Fibroblast of villous mesenchyme (primary cell): Measurements from ENCODE around the gene USP32. TPM values are rescaled to one million over a fixed set of nuclear protein-coding genes. Genes with fewer than 3 reads are reported as not detected.

ENCODE experiments used
- DNase-seq: peaks from one replicate; pipeline ENCODE4 v3.0.0-alpha.2; 2010; ENCODE audit warnings: low read depth
- H3K4me3 ChIP-seq: 2 replicates; pipeline ENCODE4 v1.5.1; 2011; ENCODE audit warnings: low read depth, mild to moderate bottlenecking, low read length
- total RNA-seq: library from RNA; depleted of rRNA; stranded (reverse); fragments of >200 nt; gene quantifications from 2 replicates; pipeline ENCODE4 v1.2.3, GENCODE V29; 2012
- TF ChIP-seq, protein P1 (sequence below): IDR thresholded peaks from 2 replicates; pipeline ENCODE4 v1.5.1; 2012; ENCODE audit warnings: low read depth, mild to moderate bottlenecking, low read length; ENCODE audit not compliant: insufficient read depth

The USP32 gene
- total RNA-seq, 1 donor, result 95.4 TPM

DNA sequence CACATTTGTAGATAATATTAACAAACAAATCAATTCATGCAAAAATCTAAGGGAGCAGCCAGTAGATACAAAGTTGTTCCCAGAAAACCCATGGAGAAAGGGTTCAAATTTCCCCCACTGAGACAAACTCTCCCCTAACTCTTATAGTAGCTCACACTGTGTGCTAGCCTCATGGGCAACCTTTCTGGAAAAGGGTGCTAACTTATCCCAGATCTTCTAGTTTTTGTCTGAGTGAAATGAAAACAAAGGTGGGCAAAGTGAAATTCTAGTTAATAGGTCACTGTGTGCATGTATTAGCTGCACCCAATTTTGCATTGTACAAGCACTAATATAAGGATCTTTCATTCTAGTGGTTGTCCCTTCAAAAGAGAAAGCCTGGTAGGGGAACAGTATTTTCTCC is 9.9 kb upstream of the USP32 start:
- DNase-seq, result no peak
- TF ChIP-seq, protein P1, sequence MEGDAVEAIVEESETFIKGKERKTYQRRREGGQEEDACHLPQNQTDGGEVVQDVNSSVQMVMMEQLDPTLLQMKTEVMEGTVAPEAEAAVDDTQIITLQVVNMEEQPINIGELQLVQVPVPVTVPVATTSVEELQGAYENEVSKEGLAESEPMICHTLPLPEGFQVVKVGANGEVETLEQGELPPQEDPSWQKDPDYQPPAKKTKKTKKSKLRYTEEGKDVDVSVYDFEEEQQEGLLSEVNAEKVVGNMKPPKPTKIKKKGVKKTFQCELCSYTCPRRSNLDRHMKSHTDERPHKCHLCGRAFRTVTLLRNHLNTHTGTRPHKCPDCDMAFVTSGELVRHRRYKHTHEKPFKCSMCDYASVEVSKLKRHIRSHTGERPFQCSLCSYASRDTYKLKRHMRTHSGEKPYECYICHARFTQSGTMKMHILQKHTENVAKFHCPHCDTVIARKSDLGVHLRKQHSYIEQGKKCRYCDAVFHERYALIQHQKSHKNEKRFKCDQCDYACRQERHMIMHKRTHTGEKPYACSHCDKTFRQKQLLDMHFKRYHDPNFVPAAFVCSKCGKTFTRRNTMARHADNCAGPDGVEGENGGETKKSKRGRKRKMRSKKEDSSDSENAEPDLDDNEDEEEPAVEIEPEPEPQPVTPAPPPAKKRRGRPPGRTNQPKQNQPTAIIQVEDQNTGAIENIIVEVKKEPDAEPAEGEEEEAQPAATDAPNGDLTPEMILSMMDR, result no peak
- no peak overlapping the region for H3K4me3 ChIP-seq

- TF ChIP-seq, protein P1, result no peak
- DNase-seq, result no peak
- H3K4me3 ChIP-seq, result no peak overlapping the region
These were observed 6.5 kb upstream of the USP32 start for GRCh38 chr17:60398227-60398959.

- TF ChIP-seq, protein P1, result no peak
- no peak for DNase-seq
- no peak overlapping the region for H3K4me3 ChIP-seq
These were observed 4.5 kb upstream of the USP32 start for GRCh38 chr17:60396412-60396811.

GRCh38 chr17:60395508-60396065 is 3.7 kb upstream of the USP32 start:
- no peak for DNase-seq
- TF ChIP-seq, protein P1, result no peak
- no peak overlapping the region for H3K4me3 ChIP-seq

GRCh38 chr17:60393840-60394723 is 2.1 kb upstream of the USP32 start:
- DNase-seq, result no peak
- TF ChIP-seq, protein P1, result no peak
- no peak overlapping the region for H3K4me3 ChIP-seq

DNA sequence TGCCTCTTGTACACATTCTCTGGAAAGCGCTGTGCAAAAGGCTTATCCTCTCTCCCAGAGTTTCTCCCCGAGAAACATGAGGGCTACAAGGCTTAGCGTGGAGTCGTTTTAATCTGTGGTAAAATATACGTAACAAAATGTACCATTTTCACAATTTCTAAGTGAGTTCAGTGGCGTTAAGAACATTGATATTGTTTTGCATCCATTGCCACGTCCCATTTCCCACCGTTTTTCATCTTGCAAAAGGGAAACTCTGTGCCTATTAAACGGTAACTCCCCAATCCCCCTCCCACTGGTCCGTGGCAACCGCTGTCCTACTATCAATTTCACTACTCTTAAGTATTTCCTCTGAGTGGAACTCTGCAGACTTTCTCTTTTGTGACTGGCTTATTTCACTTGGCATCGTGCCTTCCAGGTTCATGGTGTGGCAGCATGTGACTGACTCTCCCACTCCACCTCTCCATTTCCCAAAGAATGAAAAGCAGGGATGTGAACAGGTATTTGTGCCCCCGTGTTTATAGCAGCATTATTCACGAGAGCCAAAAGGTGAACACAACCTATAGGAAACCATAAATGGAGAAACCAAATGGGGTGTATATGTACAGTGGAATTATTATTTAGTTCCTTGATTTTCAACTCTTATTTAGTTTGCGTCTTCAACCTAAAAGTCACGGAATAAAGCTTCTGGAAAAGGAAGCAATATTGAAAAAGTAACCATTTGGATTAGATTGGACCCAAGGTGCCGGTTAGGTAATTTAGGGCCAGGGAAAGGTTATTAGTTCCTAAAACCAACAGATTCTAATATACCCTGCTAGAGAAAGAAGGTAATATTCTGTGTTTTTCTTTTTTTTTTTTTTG is 1.1 kb upstream of the USP32 start:
- DNase-seq, result peak; percentile 71
- TF ChIP-seq, protein P1, result no peak

More for the DNA sequence above, 1.1 kb upstream of the USP32 start:
- peak overlapping the region; percentile 90 for H3K4me3 ChIP-seq
